ENCODE data around the gene ZNF57.
"Not testable (repeated sequence)": the region's sequence is repeated elsewhere in the genome, so short reads cannot be mapped to it uniquely, and the experiment has no call there.

ZNF57 gene

DNA sequence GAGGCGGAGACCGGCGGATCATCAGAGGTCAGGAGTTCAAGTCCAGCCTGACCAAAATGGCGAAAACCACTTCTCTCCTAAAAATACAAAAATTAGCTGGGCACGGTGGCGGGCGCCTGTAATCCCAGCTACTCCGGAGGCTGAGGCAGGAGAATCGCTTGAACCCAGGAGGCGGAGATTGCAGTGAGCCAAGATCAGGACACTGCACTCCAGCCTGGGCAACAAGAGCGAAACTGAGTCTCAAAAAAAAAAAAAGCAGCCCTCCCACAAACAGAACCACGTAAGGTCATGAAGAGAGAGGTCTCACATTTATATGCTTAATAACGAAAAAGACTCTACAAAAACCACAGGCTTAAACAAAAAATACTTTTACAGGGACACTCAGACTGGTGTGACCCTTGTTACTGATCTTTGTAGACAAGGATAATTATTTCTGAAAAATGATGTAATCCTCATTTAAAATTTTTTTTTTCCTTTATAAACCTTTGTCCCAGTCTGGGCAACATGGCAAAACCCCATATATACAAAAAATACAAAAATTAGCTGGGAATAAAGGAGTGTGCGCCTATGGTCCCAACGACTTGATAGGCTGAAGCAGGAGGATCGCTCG, 45.0 kb downstream of the ZNF57 start:
- peak overlapping the region; percentile 94 for H3K4me3 ChIP-seq (ENCODE audit: low read depth, low read length)

DNA sequence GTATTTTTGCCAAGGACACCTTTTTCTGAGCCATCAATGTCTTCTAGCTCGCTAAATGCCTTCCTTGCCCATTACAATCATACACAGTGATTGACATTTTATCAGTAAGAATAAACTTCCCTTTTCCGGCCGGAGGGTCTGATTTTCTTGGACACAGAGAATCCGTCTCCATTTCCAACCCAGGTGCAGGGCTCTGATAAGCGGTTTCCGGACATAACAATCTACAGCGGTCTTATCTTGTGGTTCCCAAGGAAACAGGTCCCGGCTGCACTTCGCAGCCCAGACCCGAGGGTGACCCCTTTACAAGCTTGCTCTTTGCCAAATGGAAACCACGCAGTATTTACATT, 49.2 kb downstream of the ZNF57 start:
- peak overlapping the region; percentile 84 for H3K4me3 ChIP-seq (ENCODE audit: low read depth, low read length)
- no peak for DNase-seq (ENCODE audit: low read depth)

More for the DNA sequence above, 45.0 kb downstream of the ZNF57 start:
- DNase-seq (ENCODE audit: low read depth) = no peak

DNA sequence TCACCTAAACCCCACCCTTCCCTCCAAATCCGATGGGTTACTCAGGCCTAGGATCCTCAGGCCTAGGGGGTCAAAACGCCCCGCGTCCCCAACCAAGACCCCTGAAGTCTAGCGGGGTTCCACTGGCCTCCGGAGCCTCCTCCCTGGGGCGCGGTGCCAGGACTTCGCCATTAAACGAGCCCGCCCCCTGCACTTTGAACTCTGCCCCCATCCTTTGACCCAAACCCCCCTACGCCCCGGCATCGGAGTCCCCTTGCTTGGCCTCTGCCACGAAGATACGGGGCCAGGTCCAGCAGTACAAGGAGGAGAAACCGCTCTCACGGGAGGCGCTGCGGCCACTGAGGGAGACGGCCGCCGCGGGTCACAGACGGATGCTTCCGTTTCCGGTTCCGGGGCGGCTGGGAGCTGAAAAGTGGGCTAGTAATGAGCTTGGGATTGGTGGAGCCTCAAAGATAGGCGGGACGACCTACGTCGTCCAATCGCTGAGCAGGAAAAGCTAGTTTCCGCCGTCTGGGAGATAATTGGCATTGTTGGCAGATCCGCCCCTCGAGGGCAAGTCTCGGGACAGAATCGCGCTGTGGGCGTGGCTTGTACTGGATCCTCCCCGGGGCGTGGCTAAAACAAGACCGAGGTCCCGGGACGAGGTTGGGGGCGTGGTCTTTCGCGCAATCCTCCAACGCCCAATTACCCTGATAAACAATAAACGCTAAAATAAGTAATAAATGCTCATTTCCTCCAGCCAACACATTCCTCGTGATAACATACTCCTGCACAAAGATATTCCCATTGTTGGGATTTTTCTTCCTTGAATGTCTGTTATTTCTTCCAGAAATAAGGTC, 49.8 kb downstream of the ZNF57 start:
- peak overlapping the region; percentile 84 for H3K4me3 ChIP-seq (ENCODE audit: low read depth, low read length)
- DNase-seq (ENCODE audit: low read depth) = peak; percentile 96

DNA sequence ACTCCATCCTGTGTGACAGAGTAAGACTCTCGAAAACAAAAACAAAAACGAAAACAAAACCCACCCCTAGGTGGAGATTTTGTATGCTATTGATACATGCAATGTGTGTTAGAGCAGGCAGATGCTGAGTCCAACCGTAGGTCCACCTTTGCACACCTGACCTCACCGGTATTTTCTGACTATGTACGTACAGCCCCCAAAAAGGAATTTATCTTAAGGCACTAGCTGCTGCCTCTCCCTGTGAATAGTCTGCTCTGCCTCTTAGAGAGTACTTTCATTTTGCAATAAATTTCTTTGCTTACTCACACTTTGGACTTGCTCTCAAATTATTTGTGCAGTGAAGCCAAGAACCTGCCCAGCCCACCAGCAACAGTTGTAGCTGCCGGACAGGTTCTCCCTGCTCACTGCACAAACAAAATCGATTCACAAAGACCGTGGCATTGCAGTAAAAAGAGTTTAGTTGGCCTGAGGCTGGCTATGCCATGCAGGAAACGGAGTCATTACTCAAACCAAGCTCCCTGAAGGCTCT, 52.3 kb downstream of the ZNF57 start:
- H3K4me3 ChIP-seq (ENCODE audit: low read depth, low read length) = no peak overlapping the region
- no peak for DNase-seq (ENCODE audit: low read depth)

DNA sequence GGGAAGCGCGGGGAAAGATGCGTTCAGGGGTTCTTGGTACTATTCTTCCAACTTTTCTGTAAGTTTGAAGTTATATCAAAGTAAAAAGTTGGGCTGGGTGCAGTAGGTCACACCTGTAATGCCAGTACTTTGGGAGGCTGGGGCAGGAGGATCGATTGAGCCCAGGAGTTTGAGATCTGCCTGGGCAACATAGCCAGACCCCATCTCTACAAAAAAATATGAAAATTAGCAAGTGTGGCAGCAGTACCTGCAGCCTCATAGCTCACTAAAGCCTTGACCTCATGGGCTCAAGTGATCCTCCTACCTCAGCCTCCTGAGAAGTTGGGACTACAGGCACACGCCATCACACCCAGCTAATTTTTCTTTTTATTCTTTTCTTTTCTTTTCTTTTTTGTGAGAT, 56.4 kb downstream of the ZNF57 start:
- H3K4me3 ChIP-seq (ENCODE audit: low read depth, low read length) = no peak overlapping the region
- no peak for DNase-seq (ENCODE audit: low read depth)

DNA sequence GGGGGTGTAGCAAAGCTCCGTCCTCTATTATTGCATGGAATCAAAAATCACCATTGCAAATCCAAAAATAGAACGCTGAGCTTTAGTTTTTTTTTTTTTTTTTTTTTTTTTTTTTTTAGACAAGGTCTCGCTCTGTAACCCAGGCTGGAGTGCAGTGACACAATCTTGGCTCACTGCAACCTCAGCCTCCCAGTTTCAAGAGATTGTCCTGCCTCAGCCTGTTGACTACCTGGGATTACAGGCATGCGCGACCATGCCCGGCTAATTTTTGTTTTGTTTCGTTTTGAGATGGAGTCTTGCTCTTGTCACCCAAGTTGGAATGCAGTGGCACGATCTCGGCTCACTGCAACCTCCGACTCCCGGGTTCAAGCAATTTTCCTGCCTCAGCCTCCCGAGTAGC, 59.4 kb downstream of the ZNF57 start:
- no peak for DNase-seq (ENCODE audit: low read depth)
- no peak overlapping the region for H3K4me3 ChIP-seq (ENCODE audit: low read depth, low read length)

DNA sequence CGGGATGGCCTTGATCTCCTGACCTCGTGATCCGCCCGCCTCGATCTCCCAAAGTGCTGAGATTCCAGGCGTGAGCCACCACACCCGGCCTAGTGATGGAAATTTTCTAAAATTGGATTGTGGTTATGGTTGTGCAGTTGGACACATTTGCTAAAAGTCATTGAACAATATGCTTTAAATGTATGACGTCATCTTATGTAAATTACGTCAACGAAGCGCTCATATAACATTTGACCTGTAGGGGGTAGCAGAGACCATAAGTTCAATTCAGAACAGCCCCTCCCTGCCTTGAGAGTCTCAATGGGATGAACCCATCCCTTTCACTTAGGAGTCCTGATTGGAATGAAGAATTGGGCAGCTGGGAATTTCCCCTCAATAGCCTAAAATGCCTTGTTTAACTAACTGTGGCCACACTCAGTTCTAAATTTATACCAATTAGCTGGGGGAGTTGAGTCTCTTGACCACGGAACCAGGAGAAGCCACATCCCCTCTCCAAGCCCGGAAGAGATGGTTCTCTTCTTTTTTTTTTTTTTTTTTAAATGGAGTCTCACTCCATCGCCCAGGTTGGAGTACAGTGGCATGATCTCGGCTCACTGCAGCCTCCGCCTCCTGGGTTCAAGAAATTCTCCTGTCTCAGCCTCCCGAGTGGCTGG, 61.4 kb downstream of the ZNF57 start:
- DNase-seq (ENCODE audit: low read depth) = no peak

DNA sequence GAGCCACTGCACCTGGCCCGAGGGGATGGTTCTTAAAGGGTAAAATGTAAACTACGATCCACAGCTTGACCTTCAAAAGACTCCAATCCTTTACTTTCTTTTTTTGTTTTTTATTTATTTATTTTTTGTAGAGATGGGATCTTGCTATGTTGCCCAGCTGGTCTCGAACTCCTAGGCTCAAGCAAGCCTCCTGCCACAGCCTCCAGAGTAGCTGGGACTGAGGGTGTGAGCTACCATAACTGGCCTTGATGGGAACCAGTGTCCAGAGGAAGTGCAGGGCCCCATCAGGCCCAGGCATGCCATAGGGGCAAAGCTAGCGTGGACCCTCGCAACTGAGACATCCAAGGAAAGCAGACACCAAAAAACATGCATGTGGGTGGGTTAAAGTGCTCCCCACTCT, 62.4 kb downstream of the ZNF57 start:
- DNase-seq (ENCODE audit: low read depth) = no peak
- H3K4me3 ChIP-seq (ENCODE audit: low read depth, low read length) = no peak overlapping the region

More for the DNA sequence above, 61.4 kb downstream of the ZNF57 start:
- no peak overlapping the region for H3K4me3 ChIP-seq (ENCODE audit: low read depth, low read length)

DNA sequence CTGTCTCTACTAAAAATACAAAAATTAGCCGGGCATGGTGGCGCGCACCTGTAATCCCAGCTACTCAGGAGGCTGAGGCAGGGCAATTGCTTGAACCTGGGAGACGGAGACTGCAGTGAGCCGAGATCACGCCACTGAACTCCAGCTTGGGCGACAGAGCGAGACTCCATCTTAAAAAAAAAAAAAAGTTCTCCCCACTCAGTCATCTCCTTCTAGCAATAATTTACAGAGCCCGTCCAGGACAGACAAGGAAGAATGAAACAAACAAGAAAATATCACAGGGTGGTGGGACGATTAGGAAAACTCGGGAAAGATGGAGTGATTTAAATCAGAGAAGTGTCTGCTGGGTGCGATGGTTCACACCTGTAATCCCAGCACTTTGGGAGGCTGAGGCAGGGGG, 62.9 kb downstream of the ZNF57 start:
- DNase-seq (ENCODE audit: low read depth); H3K4me3 ChIP-seq (ENCODE audit: low read depth, low read length): not testable (repeated sequence)

DNA sequence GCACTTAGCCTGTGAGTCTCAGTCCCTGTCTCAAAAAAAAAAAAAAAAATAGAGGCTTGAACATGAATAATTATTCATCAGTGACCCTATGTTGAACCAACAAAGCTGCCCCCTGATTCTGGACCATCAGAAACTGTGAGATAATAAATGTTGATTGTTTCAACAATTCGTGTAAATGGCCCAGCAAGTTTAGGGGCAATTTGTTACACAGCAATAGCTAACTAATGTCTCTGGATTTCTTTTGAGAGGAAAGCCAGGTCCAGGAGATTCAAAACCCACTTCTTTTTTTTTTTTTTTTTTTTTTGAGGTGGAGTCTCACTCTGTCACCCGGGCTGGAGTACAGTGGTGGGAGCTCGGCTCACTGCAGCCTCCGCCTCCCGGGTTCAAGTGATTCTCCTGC, 64.1 kb downstream of the ZNF57 start:
- no peak for DNase-seq (ENCODE audit: low read depth)
- no peak overlapping the region for H3K4me3 ChIP-seq (ENCODE audit: low read depth, low read length)

DNA sequence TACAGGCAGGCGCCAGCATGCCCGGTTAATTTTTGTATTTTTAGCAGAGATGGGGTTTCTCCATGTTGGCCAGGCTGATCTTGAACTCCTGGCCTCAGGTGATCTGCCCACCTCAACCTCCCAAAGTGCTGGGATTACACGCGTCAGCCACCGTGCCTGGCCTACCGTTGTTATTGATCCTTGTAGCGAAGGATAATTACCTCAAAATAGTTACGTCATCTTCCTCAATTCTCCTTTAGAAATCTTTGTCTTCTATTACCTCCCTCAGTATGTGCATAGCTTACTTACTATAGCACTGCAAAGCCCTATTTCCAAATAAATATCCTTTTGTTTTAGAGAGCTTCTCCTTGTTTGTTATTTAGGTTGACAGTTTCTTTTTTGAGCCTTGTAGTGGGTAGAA, 67.2 kb downstream of the ZNF57 start:
- no peak for DNase-seq (ENCODE audit: low read depth)
- H3K4me3 ChIP-seq (ENCODE audit: low read depth, low read length) = no peak overlapping the region

Data from skeletal muscle cell (primary cell).